Measurements from ENCODE around the gene FOXN1. TPM values are rescaled to one million over a fixed set of nuclear protein-coding genes. Genes with fewer than 3 reads are reported as not detected.

FOXN1 gene
- total and polyA plus RNA-seq, 2 of the 13 experiments (the other 11 are each of a cell fraction or from before 2014, with no cell fraction given): 0.01 TPM; not detected in 1

GRCh38 chr17:28475151-28475900 is 30.8 kb upstream of the FOXN1 start (continued):
- no peak for TF ChIP-seq TOE1 (CRISPR knock-in tag; IDR thresholded peaks at IDR 0.05)
- peak; percentile 15; the same call in 1 of the 2 replicates for TF ChIP-seq HMG20A (CRISPR knock-in tag; IDR thresholded peaks at IDR 0.05; ENCODE audit: borderline replicate concordance)
- 0 out of 2 replicates have a peak, but pooled peaks have one; percentile 14 for TF ChIP-seq THRA (CRISPR knock-in tag; IDR thresholded peaks at IDR 0.05; ENCODE audit: borderline replicate concordance)
- no peak for TF ChIP-seq DNMT3B (CRISPR knock-in tag; conservative IDR thresholded peaks at IDR 0.05)
- no peak for TF ChIP-seq ZNF761 (CRISPR knock-in tag; conservative IDR thresholded peaks at IDR 0.05)

GRCh38 chr17:28476076-28476865 is 29.9 kb upstream of the FOXN1 start:
- Histone ChIP-seq H4K20me1 (ENCODE audit: insufficient read depth, low read length) (no peaks in the 10 kb centered on the region), H3K27ac (ENCODE audit: extremely low read length, insufficient read depth, low read length) (no peak overlapping the region), H3K9ac (ENCODE audit: insufficient read depth, low read depth, low read length) (no peak overlapping the region), H3K27me3 (ENCODE audit: control insufficient read depth in 1 of 2, insufficient read depth in 2 of 2, low read length in 2 of 2) (peaks cover 0 to 2% of the 10 kb centered on the region in 2 experiments; a peak in 2 of 5 replicates), H3K4me3 (replicated peaks in 1 of 3; ENCODE audit: insufficient read depth in 1 of 3, low read depth in 2 of 3, low read length in 3 of 3) (no peak overlapping the region), H3K9me3 (ENCODE audit: low read length) (no peaks in the 10 kb centered on the region), H3K4me2 (ENCODE audit: low read depth, low read length) (no peak overlapping the region; the same call in 1 of the 2 replicates), H3K79me2 (ENCODE audit: insufficient read depth, low read length) (no peaks in the 10 kb centered on the region), H2AFZ (ENCODE audit: low read length) (no peak overlapping the region), H3K4me1 (ENCODE audit: insufficient read depth, low read length) (peaks cover 61% of the 10 kb centered on the region), H3K36me3 (replicated peaks in 1 of 2; ENCODE audit: control insufficient read depth in 1 of 2, insufficient read depth in 2 of 2, low read length in 2 of 2) (no peaks in the 10 kb centered on the region)
- intact Hi-C loops (cut with micrococcal nuclease; ENCODE audit: unreplicated experiment): no loop called here
- ChIA-PET CTCF (ENCODE audit: low intra/inter-chr PET ratio, low total read pairs) (no interaction called here), POLR2A (no interaction called here)
- no TSS peak for BruUV-seq (replicated peaks)
- WGBS (ENCODE audit: low lambda C conversion rate): 51% methylated on average over 11 of the region's 11 CpGs
- no peak for ATAC-seq
- TF ChIP-seq ZNF430 (CRISPR knock-in tag; IDR thresholded peaks at IDR 0.05) (no peak), NBN (conservative IDR thresholded peaks at IDR 0.05) (no peak), FOXP1 (IDR thresholded peaks at IDR 0.05) (no peak), FOXP1 (CRISPR knock-in tag; IDR thresholded peaks at IDR 0.05) (no peak), ZNF790 (CRISPR knock-in tag; IDR thresholded peaks at IDR 0.05; ENCODE audit: borderline replicate concordance) (no peak), SMAD1 (CRISPR knock-in tag; IDR thresholded peaks at IDR 0.05; ENCODE audit: borderline replicate concordance, low read depth) (no peak), ZNF235 (CRISPR knock-in tag; IDR thresholded peaks at IDR 0.05; ENCODE audit: borderline replicate concordance) (no peak)
- in situ Hi-C loops (cut with HindIII; ENCODE audit: extremely low pct_ligation_motif_present, low pct_unique_long_range_greater_than_20kb): no loop called here
- no peak for FAIRE-seq
- DNase-seq (ENCODE audit: low spot score): no peak

All from HepG2 (cell line).